A673 (cell line): ENCODE data around the gene NEDD4L.

Experiments
- EZH2 ChIP-seq: fragments of 200-600 bp; sonication (generic); IDR thresholded peaks from 2 replicates; pipeline ENCODE4 v1.6.1; 2017; ENCODE audit warnings: borderline replicate concordance, low read depth, mild to moderate bottlenecking, mixed read lengths, antibody characterized with exemption, low read length; ENCODE audit not compliant: poor library complexity, severe bottlenecking
- TF ChIP-seq, protein P1 (sequence below): fragments of 300-800, 200-600 bp; sonication (generic); conservative IDR thresholded peaks from 2 replicates; pipeline ENCODE4 v1.5.1; 2017; ENCODE audit warnings: low read depth, mild to moderate bottlenecking, antibody characterized with exemption, low read length, moderate library complexity, mixed read lengths

DNA sequence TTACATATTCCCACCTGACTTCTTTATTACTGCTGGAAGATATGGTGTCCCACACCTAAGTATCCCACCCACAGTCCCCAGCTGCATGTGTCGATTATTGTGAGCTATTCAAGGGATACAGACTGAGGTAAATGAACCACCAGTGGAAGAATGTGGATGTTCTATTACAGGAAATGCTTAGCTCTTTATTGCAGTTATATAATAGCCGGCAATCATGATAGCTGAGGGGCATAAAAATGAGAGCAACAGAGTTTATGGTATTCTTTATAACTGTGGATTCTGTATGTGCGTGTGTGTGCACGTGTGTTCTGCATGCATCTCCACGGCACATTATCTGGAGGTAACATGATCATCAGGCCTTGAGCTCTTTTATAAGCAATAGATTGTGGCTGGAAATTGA is 198.9 kb downstream of the NEDD4L start:
- TF ChIP-seq, protein P1, sequence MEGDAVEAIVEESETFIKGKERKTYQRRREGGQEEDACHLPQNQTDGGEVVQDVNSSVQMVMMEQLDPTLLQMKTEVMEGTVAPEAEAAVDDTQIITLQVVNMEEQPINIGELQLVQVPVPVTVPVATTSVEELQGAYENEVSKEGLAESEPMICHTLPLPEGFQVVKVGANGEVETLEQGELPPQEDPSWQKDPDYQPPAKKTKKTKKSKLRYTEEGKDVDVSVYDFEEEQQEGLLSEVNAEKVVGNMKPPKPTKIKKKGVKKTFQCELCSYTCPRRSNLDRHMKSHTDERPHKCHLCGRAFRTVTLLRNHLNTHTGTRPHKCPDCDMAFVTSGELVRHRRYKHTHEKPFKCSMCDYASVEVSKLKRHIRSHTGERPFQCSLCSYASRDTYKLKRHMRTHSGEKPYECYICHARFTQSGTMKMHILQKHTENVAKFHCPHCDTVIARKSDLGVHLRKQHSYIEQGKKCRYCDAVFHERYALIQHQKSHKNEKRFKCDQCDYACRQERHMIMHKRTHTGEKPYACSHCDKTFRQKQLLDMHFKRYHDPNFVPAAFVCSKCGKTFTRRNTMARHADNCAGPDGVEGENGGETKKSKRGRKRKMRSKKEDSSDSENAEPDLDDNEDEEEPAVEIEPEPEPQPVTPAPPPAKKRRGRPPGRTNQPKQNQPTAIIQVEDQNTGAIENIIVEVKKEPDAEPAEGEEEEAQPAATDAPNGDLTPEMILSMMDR, result no peak
- TF ChIP-seq EZH2, result no peak
